GM18498 (cell line): ENCODE results near the gene IFT52.
A peak's percentile ranks its signal among the peaks of the same experiment; 100 is the strongest.
"Not testable (repeated sequence)": the region's sequence is repeated elsewhere in the genome, so short reads cannot be mapped to it uniquely, and the experiment has no call there.

Source experiments
- ATAC-seq: cut with Tn5 transposase; IDR thresholded peaks from one replicate; pipeline ENCODE4 v1.9.1; 2021; ENCODE audit warnings: mild to moderate bottlenecking, moderate library complexity; ENCODE audit not compliant: unreplicated experiment

IFT52 gene

DNA sequence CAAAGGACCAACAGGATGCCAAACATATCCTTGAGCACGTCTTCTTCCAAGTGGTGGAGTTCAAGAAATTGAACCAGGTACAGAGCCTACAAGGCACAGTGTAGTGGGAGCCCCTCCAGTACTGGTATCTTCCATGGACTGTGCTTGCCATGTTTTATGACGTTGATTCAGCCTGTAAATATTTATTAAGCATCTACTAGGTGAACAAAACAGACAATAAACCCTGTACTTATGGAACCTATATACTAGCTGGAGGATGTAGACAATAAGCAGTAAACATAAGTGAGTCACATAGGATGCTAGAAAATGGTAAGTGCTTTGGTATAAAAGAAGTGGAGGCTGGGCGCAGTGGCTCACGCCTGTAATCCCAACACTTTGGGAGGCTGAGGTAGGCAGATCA, 51.8 kb downstream of the IFT52 start:
- ATAC-seq, result no peak

DNA sequence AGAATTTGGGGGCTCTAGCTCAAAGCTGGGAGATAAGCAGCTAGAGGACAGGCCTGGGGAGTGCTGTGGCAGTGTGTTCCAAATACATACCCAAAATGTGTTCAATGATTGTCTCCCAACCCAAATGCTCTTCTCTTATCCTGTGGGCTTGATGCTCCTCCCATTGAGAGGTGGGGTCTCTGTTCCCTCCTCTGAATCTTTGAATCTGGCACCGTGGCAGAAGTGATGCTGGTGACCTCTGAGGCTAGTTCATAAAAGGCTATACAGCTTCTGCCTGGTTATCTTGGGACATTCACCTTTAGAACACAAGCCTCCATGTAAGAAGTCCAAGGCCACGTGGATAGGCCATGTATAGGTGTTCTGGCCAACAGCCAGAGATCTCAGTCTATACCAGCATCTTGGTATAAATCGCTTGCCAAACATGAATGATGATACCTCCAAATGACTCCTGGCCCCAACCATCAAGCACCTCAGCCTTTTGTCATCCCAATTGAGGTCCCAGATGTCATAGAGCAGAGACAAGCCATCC, 60.3 kb downstream of the IFT52 start:
- ATAC-seq, result no peak

DNA sequence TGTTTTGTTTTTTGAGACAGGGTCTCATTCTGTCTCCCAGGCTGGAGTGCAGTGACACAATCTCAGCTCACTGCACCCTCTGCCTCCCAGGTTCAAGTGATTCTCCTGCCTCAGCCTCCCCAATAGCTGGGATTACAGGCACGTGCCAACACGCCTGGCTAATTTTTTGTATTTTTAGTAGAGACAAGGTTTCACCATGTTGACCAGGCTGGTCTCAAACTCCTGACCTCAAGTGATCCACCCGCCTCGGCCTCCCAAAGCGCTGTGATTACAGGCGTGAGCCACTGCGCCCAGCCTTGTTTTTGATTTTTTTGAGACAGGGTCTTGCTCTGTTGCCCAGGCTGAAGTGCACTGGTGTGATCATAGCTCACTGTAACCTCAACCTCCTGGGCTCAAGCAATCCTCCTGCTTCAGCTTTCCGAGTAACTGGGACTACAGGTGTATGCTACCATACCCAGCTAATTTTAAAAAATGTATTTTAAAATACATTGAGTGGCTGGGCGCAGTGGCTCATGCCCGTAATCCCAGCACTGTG, 61.0 kb downstream of the IFT52 start:
- not testable (repeated sequence) for ATAC-seq

GRCh38 chr20:43653966-43654365, 63.2 kb downstream of the IFT52 start:
- no peak for ATAC-seq

DNA sequence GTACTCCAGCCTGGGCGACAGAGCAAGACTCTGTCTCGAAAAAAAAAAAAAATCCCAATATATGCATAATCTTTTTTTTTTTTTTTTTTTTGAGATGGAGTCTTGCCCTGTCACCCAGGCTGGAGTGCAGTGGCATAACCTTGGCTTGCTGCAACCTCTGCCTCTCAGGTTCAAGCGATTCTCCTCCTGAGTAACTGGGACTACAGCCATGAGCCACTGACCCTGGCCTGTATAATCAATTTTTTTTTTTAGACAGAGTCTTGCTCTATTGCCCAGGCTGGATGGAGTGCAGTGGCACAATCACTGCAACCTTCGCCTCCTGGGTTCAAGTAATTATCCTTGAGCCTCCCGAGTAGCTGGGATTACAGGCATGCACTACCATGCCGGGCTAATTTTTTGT, 64.4 kb downstream of the IFT52 start:
- not testable (repeated sequence) for ATAC-seq

GRCh38 chr20:43655937-43656336, 65.2 kb downstream of the IFT52 start:
- no peak for ATAC-seq

DNA sequence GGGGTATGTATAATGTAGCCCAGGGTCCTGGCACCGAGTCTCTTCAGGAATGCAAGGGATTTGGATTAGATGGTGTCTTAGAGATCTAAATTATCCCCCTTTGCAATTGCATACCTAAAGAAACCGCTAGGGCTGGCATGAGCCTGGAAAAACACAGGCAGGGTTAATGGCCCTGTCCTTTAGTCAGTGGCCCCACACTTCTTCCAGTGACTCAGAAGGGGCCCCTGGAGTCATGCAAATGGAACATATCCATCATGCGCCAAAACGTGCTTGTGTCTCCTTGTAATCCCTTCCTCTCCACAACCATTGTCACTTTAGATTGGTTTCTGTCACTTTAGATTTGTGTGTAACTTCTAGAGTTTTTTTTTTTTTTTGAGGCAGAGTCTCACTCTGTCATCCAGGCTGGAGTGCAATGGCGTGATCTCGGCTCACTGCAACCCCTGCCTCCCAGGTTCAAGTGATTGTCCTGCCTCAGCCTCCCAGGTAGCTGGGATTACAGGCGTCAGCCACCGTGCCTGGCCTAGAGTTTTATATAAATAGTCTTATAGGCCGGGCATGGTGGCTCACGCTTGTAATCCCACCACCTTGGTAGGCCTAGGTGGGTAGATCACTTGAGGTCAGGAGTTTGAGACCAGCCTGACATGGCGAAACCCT, 67.5 kb downstream of the IFT52 start:
- no peak for ATAC-seq

DNA sequence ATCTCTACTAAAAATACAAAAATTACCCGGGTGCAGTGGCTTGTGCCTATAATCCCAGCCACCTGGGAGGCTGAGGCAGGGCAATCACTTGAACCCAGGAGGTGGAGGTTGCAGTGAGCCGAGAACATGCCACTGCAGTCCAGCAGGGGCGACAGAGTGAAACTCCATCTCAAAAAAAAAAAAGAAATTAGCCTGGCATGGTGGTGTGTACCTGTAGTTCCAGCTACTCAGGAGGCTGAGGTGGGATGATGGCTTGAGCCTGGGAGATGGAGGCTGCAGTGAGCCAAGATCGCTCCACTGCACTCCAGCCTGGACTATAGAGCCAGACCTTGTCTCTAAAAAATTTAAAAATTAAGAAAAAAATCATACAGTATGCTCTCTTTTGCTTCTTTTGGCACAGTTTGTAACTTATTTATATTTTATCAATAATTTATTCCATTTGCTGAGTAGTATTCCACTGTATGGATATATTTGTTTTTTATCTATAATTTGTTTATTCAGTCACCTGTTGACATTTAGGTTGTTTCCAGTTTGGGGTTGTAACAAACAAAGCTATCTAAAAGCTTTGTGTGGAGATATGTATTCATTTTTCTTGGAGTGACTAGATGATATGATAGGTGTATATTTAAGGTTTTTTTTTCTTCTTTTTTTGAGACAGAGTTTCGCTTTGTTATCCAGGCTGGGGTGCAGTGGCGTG, 68.1 kb downstream of the IFT52 start:
- ATAC-seq, result no peak

DNA sequence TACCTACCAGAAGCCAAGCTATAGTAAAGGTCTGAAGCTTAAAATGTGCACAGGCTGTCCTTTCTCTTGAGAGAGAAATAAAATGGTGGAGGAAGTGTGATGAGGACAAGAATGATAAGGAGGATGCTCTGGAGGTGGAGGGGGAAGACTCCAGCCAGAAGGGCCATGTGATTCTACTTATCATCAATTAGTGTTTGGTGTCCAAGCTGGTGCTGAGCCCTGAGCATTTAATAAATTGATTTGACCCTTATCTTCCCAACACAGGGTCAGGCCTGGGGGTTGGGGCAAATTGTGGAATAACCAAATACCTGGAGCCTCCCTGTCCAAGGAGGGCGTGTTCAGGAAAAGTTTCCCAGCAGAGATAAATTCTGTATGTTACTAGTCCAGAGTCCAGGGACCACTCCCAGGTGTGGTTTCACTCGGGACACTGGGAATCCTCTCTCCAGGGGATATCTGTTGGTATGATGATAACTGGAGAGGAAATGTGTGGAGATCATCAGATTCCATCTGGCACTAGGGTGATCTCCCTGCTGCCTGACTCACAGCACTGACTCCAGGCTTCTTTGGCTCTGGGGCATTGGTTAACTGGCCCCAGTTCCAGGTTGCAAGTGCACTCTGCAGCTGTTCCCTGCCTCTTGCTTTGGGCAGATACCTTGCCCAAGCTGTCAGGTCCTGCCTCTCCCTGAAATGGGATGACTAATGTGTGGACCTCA, 72.4 kb downstream of the IFT52 start:
- ATAC-seq, result no peak

- no peak for ATAC-seq
Measured at GRCh38 chr20:43665466-43666176, 74.9 kb downstream of the IFT52 start.

- ATAC-seq, result peak; percentile 83
Measured at GRCh38 chr20:43666376-43667328, 75.9 kb downstream of the IFT52 start, which contains the start of gene MYBL2. MYBL2 (plus strand) TSS chr20:43667114; CDS start chr20:43667284, 170 bp downstream.

GRCh38 chr20:43667341-43668132, 76.8 kb downstream of the IFT52 start:
- ATAC-seq, result peak; percentile 12

- no peak for ATAC-seq
Measured at GRCh38 chr20:43669332-43669731, 78.6 kb downstream of the IFT52 start.

DNA sequence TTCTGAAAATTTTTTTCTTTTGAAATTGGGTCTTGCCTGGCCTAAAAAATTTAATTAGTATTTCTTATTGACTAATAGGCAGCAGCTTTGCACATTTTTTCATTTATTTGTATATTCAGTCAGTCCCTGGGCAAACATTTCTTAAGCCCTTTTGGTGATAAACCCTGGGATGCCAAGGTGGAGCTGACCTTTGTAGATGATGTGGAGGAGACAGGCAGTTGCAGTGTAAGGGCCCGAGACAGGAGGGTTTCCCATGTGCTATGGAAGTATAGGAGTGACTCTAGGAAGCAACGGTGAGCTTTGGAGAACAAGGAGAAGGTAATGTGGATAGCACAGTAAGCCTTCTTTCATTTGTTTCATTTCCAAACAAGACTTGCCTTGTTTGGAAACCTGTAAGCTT, 79.7 kb downstream of the IFT52 start:
- ATAC-seq, result no peak

- ATAC-seq, result no peak
Measured at GRCh38 chr20:43676368-43676767, 85.6 kb downstream of the IFT52 start.

DNA sequence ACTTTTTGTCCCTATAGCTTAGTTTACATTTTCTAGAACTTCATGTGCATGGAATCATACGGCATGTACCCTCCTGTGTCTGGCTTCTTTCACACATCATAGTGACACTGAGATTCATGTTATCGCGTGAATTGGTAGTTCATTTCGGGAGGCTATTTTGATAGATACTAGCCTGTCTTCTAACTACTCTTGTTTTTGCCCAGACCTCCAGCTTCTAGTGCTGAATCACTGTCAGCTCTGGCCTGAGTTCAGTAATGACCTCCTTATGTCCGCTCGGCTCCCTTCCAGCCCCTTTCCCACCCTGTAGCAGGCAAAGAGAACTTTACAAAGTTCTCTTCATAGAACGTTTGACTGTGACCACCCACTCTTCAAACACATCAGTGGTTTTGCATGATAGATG, 90.2 kb downstream of the IFT52 start:
- ATAC-seq, result peak; percentile 9

GRCh38 chr20:43681468-43681942, 90.8 kb downstream of the IFT52 start:
- peak; percentile 32 for ATAC-seq

DNA sequence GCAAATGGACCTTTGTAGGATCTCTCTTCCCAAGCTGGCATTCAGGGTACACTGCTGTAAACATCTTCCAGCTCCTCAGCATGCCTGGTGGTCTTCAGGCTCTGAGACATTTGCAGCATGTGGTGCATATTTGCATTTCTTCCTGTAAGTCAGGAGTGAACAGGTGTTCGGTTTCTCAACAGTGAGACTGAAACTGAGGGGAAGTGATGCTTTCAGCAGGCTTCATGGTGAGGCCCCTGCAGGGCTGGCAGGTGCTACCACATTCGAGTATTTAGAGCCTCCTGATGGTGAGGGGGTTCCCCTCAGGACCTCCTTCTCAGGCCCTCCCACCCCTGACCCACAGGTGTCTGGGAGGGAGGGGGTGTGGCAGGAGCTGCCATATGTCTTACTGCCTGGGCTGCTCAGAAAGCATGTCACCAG, 91.3 kb downstream of the IFT52 start:
- peak; percentile 91 for ATAC-seq

GRCh38 chr20:43682446-43682845, 91.7 kb downstream of the IFT52 start:
- ATAC-seq, result peak; percentile 20
